ENCODE measurements around the gene PRR33.

Gene PRR33

GRCh38 chr11:1921574-1922141, 30.0 kb upstream of the PRR33 start:
- no peak overlapping the region for H3K4me3 ChIP-seq (ENCODE audit: low read depth, low read length)
- no peak for TF ChIP-seq CTCF (IDR thresholded peaks at IDR 0.05; ENCODE audit: borderline replicate concordance, insufficient read depth, low read depth, low read length)

- TF ChIP-seq CTCF (IDR thresholded peaks at IDR 0.05; ENCODE audit: borderline replicate concordance, insufficient read depth, low read depth, low read length), result no peak
- no peak overlapping the region for H3K4me3 ChIP-seq (ENCODE audit: low read depth, low read length)
Observed at GRCh38 chr11:1920909-1921573, 29.3 kb upstream of the PRR33 start.

GRCh38 chr11:1920128-1920908, 28.6 kb upstream of the PRR33 start:
- H3K4me3 ChIP-seq (ENCODE audit: low read depth, low read length), result no peak overlapping the region
- no peak for TF ChIP-seq CTCF (IDR thresholded peaks at IDR 0.05; ENCODE audit: borderline replicate concordance, insufficient read depth, low read depth, low read length)

- no peak within 1 kb of the TSS for H3K4me3 ChIP-seq (ENCODE audit: low read depth, low read length)
- no peak for TF ChIP-seq CTCF (IDR thresholded peaks at IDR 0.05; ENCODE audit: borderline replicate concordance, insufficient read depth, low read depth, low read length)
Observed at GRCh38 chr11:1919391-1920127, 27.9 kb upstream of the PRR33 start, which contains the start of gene TNNT3. TSS of gene TNNT3 (plus strand) at chr11:1919703. CDS start at chr11:1922875, 3,172 bp downstream.

- TF ChIP-seq CTCF (IDR thresholded peaks at IDR 0.05; ENCODE audit: borderline replicate concordance, insufficient read depth, low read depth, low read length), result no peak
- H3K4me3 ChIP-seq (ENCODE audit: low read depth, low read length), result no peak overlapping the region
Observed at GRCh38 chr11:1918436-1919315, 27.0 kb upstream of the PRR33 start.

Data from GM12875 (cell line).